ENCODE data around the gene CEACAM5.

The CEACAM5 gene

GRCh38 chr19:41691268-41691970 is 17.0 kb upstream of the CEACAM5 start:
- Mint-ChIP-seq H3K36me3 (ENCODE audit: low read depth) (no peaks in the 10 kb centered on the region), H3K27me3 (ENCODE audit: low read depth) (no peaks in the 10 kb centered on the region), H3K4me3 (no peak overlapping the region), H3K9me3 (peaks cover 47% of the 10 kb centered on the region), H3K4me1 (no peaks in the 10 kb centered on the region), H3K27ac (no peak overlapping the region)
- no peak for TF ChIP-seq CTCF (IDR thresholded peaks at IDR 0.05; ENCODE audit: unreplicated experiment in 3 of 3)

GRCh38 chr19:41694196-41694595 is 14.2 kb upstream of the CEACAM5 start:
- TF ChIP-seq CTCF (IDR thresholded peaks at IDR 0.05; ENCODE audit: unreplicated experiment in 3 of 3) = no peak
- Mint-ChIP-seq H3K9me3 (peaks cover 45% of the 10 kb centered on the region), H3K4me1 (no peaks in the 10 kb centered on the region), H3K27ac (no peak overlapping the region), H3K27me3 (ENCODE audit: low read depth) (no peaks in the 10 kb centered on the region), H3K4me3 (no peak overlapping the region), H3K36me3 (ENCODE audit: low read depth) (no peaks in the 10 kb centered on the region)

DNA sequence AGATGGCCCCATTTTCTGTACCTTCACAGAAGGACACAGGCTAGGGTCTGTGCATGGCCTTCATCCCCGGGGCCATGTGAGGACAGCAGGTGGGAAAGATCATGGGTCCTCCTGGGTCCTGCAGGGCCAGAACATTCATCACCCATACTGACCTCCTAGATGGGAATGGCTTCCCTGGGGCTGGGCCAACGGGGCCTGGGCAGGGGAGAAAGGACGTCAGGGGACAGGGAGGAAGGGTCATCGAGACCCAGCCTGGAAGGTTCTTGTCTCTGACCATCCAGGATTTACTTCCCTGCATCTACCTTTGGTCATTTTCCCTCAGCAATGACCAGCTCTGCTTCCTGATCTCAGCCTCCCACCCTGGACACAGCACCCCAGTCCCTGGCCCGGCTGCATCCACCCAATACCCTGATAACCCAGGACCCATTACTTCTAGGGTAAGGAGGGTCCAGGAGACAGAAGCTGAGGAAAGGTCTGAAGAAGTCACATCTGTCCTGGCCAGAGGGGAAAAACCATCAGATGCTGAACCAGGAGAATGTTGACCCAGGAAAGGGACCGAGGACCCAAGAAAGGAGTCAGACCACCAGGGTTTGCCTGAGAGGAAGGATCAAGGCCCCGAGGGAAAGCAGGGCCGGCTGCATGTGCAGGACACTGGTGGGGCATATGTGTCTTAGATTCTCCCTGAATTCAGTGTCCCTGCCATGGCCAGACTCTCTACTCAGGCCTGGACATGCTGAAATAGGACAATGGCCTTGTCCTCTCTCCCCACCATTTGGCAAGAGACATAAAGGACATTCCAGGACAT is 13.4 kb upstream of the CEACAM5 start:
- Mint-ChIP-seq H3K36me3 (ENCODE audit: low read depth) (no peaks in the 10 kb centered on the region), H3K27ac (no peak overlapping the region), H3K4me3 (no peak overlapping the region), H3K9me3 (peaks cover 39% of the 10 kb centered on the region), H3K27me3 (ENCODE audit: low read depth) (no peaks in the 10 kb centered on the region), H3K4me1 (no peaks in the 10 kb centered on the region)
- TF ChIP-seq CTCF (IDR thresholded peaks at IDR 0.05; ENCODE audit: unreplicated experiment in 3 of 3) = no peak

GRCh38 chr19:41695745-41696144 is 12.7 kb upstream of the CEACAM5 start:
- no peaks in the 10 kb centered on the region for H3K27me3 Mint-ChIP-seq (ENCODE audit: low read depth)
- no peaks in the 10 kb centered on the region for H3K4me1 Mint-ChIP-seq
- TF ChIP-seq CTCF (IDR thresholded peaks at IDR 0.05; ENCODE audit: unreplicated experiment in 3 of 3) = no peak
- H3K4me3 Mint-ChIP-seq = no peak overlapping the region
- H3K27ac Mint-ChIP-seq = no peak overlapping the region
- no peaks in the 10 kb centered on the region for H3K36me3 Mint-ChIP-seq (ENCODE audit: low read depth)
- peaks cover 41% of the 10 kb centered on the region for H3K9me3 Mint-ChIP-seq

- no peak for TF ChIP-seq CTCF (IDR thresholded peaks at IDR 0.05; ENCODE audit: unreplicated experiment in 3 of 3)
- H3K27me3 Mint-ChIP-seq (ENCODE audit: low read depth) = no peaks in the 10 kb centered on the region
- H3K4me3 Mint-ChIP-seq = no peak overlapping the region
- H3K36me3 Mint-ChIP-seq (ENCODE audit: low read depth) = no peaks in the 10 kb centered on the region
- peaks cover 34% of the 10 kb centered on the region for H3K9me3 Mint-ChIP-seq
- H3K4me1 Mint-ChIP-seq = no peaks in the 10 kb centered on the region
- no peak overlapping the region for H3K27ac Mint-ChIP-seq
Measured at GRCh38 chr19:41696402-41697197, 11.8 kb upstream of the CEACAM5 start.
